GM18498 (cell line): Measurements from ENCODE around the gene ZNF202.
"Not testable (repeated sequence)": the region's sequence is repeated elsewhere in the genome, so short reads cannot be mapped to it uniquely, and the experiment has no call there.

Source experiments
- ATAC-seq: cut with Tn5 transposase; IDR thresholded peaks from one replicate; pipeline ENCODE4 v1.9.1; 2021; ENCODE audit warnings: mild to moderate bottlenecking, moderate library complexity; ENCODE audit not compliant: unreplicated experiment

ZNF202 gene

GRCh38 chr11:123741159-123742030 is at the start of gene ZNF202:
ZNF202 (minus strand) TSS chr11:123741660; CDS start chr11:123730888, 10,772 bp downstream.
- ATAC-seq = peak; percentile 99

- ATAC-seq = no peak
These were observed 42.1 kb upstream of the ZNF202 start for GRCh38 chr11:123783536-123783935.

GRCh38 chr11:123778511-123778910 is 37.1 kb upstream of the ZNF202 start:
- no peak for ATAC-seq

GRCh38 chr11:123775715-123776549 is 34.5 kb upstream of the ZNF202 start:
- no peak for ATAC-seq

- ATAC-seq = no peak
These were observed 33.8 kb upstream of the ZNF202 start for GRCh38 chr11:123775289-123775688.

- no peak for ATAC-seq
These were observed 32.5 kb upstream of the ZNF202 start for GRCh38 chr11:123773959-123774358.

- no peak for ATAC-seq
These were observed 31.6 kb upstream of the ZNF202 start for GRCh38 chr11:123773026-123773425.

GRCh38 chr11:123771664-123772063 is 30.2 kb upstream of the ZNF202 start:
- ATAC-seq = no peak

- no peak for ATAC-seq
These were observed 29.3 kb upstream of the ZNF202 start for GRCh38 chr11:123770712-123771111.

- no peak for ATAC-seq
These were observed 24.1 kb upstream of the ZNF202 start for GRCh38 chr11:123765601-123766000.

- ATAC-seq = no peak
These were observed 21.0 kb upstream of the ZNF202 start for GRCh38 chr11:123762422-123762821.

GRCh38 chr11:123760894-123761293 is 19.4 kb upstream of the ZNF202 start:
- ATAC-seq = peak; percentile 69

- ATAC-seq = no peak
These were observed 16.5 kb upstream of the ZNF202 start for GRCh38 chr11:123757976-123758375.

GRCh38 chr11:123755813-123756212 is 14.4 kb upstream of the ZNF202 start:
- ATAC-seq = no peak

GRCh38 chr11:123755344-123755743 is 13.9 kb upstream of the ZNF202 start:
- no peak for ATAC-seq

GRCh38 chr11:123754101-123754568 is 12.7 kb upstream of the ZNF202 start, which contains the start of gene OR6X1:
OR6X1 (minus strand) TSS chr11:123754518; CDS start chr11:123754518, 0 bp downstream.
- ATAC-seq = no peak

- no peak for ATAC-seq
These were observed 11.7 kb upstream of the ZNF202 start for GRCh38 chr11:123753110-123753509.

GRCh38 chr11:123751781-123752180 is 10.3 kb upstream of the ZNF202 start:
- ATAC-seq = no peak

- not testable (repeated sequence) for ATAC-seq
These were observed 6.9 kb upstream of the ZNF202 start for GRCh38 chr11:123748349-123748748.

- no peak for ATAC-seq
These were observed 4.4 kb upstream of the ZNF202 start for GRCh38 chr11:123745764-123746451.

GRCh38 chr11:123742724-123743120 is 1.3 kb upstream of the ZNF202 start:
- ATAC-seq = no peak
